ENCODE results near the gene PITPNM1. TPM values are rescaled to one million over a fixed set of nuclear protein-coding genes. Genes with fewer than 3 reads are reported as not detected.
"Not testable (repeated sequence)": the region's sequence is repeated elsewhere in the genome, so short reads cannot be mapped to it uniquely, and the experiment has no call there.

The PITPNM1 gene
- total and polyA plus RNA-seq, 3 experiments from 2014 or later: 49.6 to 109 (median 94.0) TPM

DNA sequence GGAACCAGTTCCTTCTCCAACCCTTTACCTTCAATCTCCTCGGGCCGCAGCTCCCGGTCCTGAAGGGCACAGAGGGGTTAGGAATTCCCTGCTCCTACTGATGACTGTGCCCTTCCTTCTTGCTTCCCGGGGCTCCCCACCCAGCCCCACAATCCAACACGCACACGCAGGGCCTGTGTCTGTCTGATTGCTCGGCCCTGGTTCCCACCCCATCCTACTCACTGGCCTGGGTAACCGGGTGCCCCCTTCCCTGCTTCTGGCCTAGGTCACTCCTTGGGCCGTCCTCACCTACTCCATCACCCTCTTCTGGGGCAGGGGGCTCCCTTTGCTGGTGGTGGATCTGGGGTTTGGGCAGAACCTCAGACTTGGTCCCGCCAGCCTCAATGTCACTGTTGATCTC lies 16.8 kb upstream of the PITPNM1 start:
- Histone ChIP-seq H3K27ac (ENCODE audit: low read depth, low read length) (no peak overlapping the region), H3K4me1 (ENCODE audit: insufficient read depth, low read length) (no peaks in the 10 kb centered on the region), H3K4me3 (ENCODE audit: low read length) (no peak overlapping the region), H3K27me3 (ENCODE audit: insufficient read depth, low read length, poor library complexity, severe bottlenecking) (no peaks in the 10 kb centered on the region), H3K9me3 (ENCODE audit: low read length) (no peaks in the 10 kb centered on the region), H3K36me3 (ENCODE audit: insufficient read depth, low read length) (no peaks in the 10 kb centered on the region)
- Mint-ChIP-seq H3K27me3 (peaks cover 4 to 7% of the 10 kb centered on the region in 2 donors), H3K27ac (no peak overlapping the region), H3K9me3 (no peaks in the 10 kb centered on the region), H3K4me3 (no peak overlapping the region), H3K36me3 (no peaks in the 10 kb centered on the region), H3K4me1 (no peaks in the 10 kb centered on the region)
- ChIA-PET POLR2A (no interaction called here), CTCF (no interaction called here)
- DNase-seq: no peak

DNA sequence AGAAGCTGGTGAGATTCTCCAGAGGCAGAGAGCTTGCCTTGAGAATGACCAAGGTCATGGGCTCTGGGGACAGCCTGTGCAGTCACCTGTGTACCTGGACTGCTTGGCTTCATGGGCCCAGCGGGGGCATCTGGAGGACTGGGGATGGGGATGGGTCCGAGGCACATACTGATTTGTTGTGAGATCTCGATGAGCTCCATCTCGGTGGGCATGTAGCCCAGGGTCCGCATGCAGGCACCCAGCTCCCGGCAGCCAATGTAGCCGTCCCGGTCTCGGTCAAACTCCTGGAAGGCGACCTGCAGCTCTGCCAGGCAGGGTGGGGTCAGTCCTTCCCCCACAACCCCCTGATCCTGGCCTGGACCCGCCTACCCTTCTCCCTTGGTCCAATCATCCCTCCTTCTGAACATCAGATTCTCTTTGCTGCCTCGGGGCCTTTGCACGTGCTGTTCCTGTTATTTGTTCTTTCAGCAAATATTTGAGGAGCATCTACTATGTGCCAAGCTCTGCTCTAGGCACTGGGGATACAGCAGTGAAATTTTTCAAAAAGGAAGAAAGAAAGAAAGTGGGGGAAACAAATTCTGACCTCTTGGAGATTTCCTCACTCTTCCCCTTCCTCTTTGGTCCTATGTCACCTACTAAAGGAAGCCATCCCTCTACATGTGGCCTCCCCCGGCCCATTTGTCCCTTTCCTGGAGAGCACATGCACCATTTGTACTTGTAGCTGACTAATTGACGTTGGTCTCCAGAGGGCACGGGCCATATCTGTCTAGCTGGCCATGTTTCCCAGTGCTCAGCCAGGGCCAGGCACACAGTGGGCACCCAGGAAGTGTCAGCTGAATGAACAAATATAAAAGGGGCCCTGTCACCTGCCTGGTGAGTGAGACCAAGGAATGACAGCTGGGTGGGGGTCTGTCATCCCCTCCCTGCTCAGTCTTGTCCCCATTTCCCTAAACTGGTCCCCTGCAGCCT lies 16.0 kb upstream of the PITPNM1 start:
- ChIA-PET POLR2A (interaction anchor here (0.5 kb wide), 1 partner anchor 45 kb away, joined by 6 read pairs; no protein-coding TSS in a partner anchor), CTCF (no interaction called here)
- DNase-seq: no peak
- H3K4me1 ChIP-seq (ENCODE audit: insufficient read depth, low read length): no peaks in the 10 kb centered on the region
- H3K36me3 ChIP-seq (ENCODE audit: insufficient read depth, low read length): no peaks in the 10 kb centered on the region
- no peak overlapping the region for H3K27ac ChIP-seq (ENCODE audit: low read depth, low read length)
- H3K4me1 Mint-ChIP-seq: no peaks in the 10 kb centered on the region
- no peak overlapping the region for H3K4me3 Mint-ChIP-seq
- peaks cover 0 to 3% of the 10 kb centered on the region in 2 donors for H3K27me3 Mint-ChIP-seq
- no peaks in the 10 kb centered on the region for H3K9me3 ChIP-seq (ENCODE audit: low read length)
- H3K27ac Mint-ChIP-seq: no peak overlapping the region
- H3K9me3 Mint-ChIP-seq: no peaks in the 10 kb centered on the region
- H3K36me3 Mint-ChIP-seq: no peaks in the 10 kb centered on the region
- H3K27me3 ChIP-seq (ENCODE audit: insufficient read depth, low read length, poor library complexity, severe bottlenecking): no peaks in the 10 kb centered on the region
- no peak overlapping the region for H3K4me3 ChIP-seq (ENCODE audit: low read length)

DNA sequence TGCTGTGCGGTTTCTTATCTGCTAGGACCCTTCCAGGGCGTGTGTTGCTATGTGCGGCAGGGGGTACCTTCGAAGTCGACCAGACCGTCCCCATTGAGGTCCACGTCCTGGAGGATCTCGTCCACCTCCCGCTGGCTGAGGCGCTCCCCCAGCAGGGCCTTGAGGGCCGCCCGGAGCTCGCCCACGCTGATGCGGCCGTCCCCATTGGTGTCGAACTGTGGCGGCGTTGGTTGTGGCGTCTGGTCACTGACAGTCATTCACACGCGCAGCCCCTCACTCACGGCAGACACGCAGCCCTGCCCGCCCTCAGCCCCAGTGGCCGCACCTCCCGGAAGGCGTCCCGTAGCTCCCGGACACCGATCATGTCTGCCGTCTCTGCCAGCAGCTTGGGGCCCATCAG lies 14.6 kb upstream of the PITPNM1 start:
- Mint-ChIP-seq H3K27me3 (peaks cover 0 to 9% of the 10 kb centered on the region in 2 donors), H3K27ac (no peak overlapping the region), H3K9me3 (no peaks in the 10 kb centered on the region), H3K4me3 (no peak overlapping the region), H3K36me3 (no peaks in the 10 kb centered on the region), H3K4me1 (no peaks in the 10 kb centered on the region)
- Histone ChIP-seq H3K27me3 (ENCODE audit: insufficient read depth, low read length, poor library complexity, severe bottlenecking) (no peaks in the 10 kb centered on the region), H3K27ac (ENCODE audit: low read depth, low read length) (no peak overlapping the region), H3K36me3 (ENCODE audit: insufficient read depth, low read length) (no peaks in the 10 kb centered on the region), H3K4me1 (ENCODE audit: insufficient read depth, low read length) (no peaks in the 10 kb centered on the region), H3K9me3 (ENCODE audit: low read length) (no peaks in the 10 kb centered on the region), H3K4me3 (ENCODE audit: low read length) (no peak overlapping the region)
- ChIA-PET POLR2A (no interaction called here), CTCF (no interaction called here)
- DNase-seq: no peak

DNA sequence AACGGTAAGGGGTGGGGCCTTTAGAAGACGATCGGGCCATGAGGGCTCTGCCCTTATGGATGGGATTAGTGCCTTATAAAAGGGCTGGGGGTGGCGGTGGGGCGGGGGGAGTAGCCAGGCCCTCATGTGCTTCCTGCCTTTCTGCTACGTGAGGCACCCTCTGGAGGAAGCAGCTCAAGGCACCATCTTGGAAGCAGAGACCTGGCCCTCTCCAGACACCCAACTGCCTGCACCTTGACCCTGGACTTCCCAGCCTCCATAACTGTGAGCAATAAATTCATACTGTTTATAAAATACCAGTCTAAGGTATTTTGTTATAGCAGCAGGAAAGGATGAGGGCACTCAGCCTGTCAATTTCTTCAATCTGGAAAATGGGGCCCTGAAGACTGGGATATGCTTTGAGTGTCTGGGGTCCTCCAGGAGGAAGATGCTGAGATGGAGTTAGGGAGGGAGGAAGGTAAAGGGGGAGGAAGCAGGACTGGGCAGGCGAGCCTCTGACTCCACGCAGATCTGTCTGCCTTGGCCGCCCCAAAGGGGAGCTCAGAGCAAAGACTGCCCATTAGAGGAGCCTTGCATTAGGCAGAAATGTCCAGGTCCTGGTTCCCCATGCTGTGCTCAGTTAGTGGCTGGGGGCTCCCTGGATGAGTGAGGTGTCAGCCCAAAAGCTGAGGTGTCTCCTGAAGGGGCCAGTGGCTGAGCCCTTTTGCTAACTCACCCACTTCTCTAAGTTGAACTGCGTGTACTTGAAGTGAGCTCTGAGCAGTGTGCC lies 12.8 kb upstream of the PITPNM1 start:
- Mint-ChIP-seq H3K27me3 (peaks cover 0 to 19% of the 10 kb centered on the region in 2 donors), H3K4me3 (no peak overlapping the region), H3K36me3 (no peaks in the 10 kb centered on the region), H3K4me1 (no peaks in the 10 kb centered on the region), H3K27ac (no peak overlapping the region), H3K9me3 (no peaks in the 10 kb centered on the region)
- Histone ChIP-seq H3K4me3 (ENCODE audit: low read length) (no peak overlapping the region), H3K9me3 (ENCODE audit: low read length) (no peaks in the 10 kb centered on the region), H3K27ac (ENCODE audit: low read depth, low read length) (no peak overlapping the region), H3K36me3 (ENCODE audit: insufficient read depth, low read length) (no peaks in the 10 kb centered on the region), H3K27me3 (ENCODE audit: insufficient read depth, low read length, poor library complexity, severe bottlenecking) (no peaks in the 10 kb centered on the region), H3K4me1 (ENCODE audit: insufficient read depth, low read length) (no peaks in the 10 kb centered on the region)
- ChIA-PET CTCF (interaction anchor here (0.8 kb wide), 1 partner anchor 133 kb away, joined by 3 read pairs; no protein-coding TSS in a partner anchor), POLR2A (no interaction called here)
- DNase-seq: no peak

DNA sequence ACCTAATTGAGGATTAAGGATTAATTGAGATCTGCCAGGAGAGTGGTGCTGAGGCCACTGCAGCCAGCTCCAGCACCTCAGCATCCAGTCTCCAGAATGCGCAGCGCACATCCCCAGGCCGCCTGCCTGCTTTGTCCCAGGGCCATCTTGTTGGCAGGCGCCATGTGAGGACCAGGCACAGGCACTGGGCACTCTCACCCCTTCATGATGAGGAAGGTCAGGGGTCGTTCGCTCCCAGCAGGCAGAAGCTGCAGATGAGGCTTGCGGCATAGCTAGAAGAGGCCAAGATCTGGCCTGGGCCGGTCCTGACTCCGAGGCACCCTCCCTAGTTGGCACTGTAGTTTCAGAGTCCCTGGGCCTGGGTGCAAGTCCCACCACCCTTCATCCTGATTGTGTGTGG lies 11.6 kb upstream of the PITPNM1 start:
- Mint-ChIP-seq H3K36me3 (no peaks in the 10 kb centered on the region), H3K9me3 (no peaks in the 10 kb centered on the region), H3K27ac (no peak overlapping the region), H3K27me3 (peaks cover 0 to 21% of the 10 kb centered on the region in 2 donors), H3K4me1 (no peaks in the 10 kb centered on the region), H3K4me3 (no peak overlapping the region)
- Histone ChIP-seq H3K4me3 (ENCODE audit: low read length) (no peak overlapping the region), H3K27ac (ENCODE audit: low read depth, low read length) (no peak overlapping the region), H3K36me3 (ENCODE audit: insufficient read depth, low read length) (no peaks in the 10 kb centered on the region), H3K4me1 (ENCODE audit: insufficient read depth, low read length) (no peaks in the 10 kb centered on the region), H3K27me3 (ENCODE audit: insufficient read depth, low read length, poor library complexity, severe bottlenecking) (no peaks in the 10 kb centered on the region), H3K9me3 (ENCODE audit: low read length) (no peaks in the 10 kb centered on the region)
- ChIA-PET CTCF (no interaction called here), POLR2A (no interaction called here)
- peak in 1 of 5 donors; percentile 31 for DNase-seq

DNA sequence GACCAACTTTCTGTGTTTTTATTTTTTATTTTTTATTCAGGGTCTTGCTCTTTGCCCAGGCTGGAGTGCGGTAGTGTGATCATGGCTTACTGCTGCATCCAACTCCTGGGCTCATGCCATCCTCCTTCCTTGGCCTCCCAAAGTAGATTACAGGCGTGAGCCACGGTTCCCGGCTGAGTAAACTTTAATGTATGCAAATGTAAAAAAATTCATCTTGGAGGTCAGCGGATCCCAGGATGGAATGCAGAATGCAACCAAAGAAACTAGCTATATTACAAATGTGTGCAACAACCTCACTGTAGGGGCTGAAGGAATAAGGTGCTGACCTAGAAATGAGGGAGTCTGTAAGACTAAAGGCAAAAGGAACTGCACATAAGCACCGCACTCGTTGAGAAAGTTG lies 9.0 kb upstream of the PITPNM1 start:
- H3K36me3 Mint-ChIP-seq: no peaks in the 10 kb centered on the region
- Histone ChIP-seq H3K27ac (ENCODE audit: low read depth, low read length) (no peak overlapping the region), H3K9me3 (ENCODE audit: low read length) (no peaks in the 10 kb centered on the region), H3K4me3 (ENCODE audit: low read length) (no peak overlapping the region), H3K36me3 (ENCODE audit: insufficient read depth, low read length) (no peaks in the 10 kb centered on the region), H3K4me1 (ENCODE audit: insufficient read depth, low read length) (peaks cover 1% of the 10 kb centered on the region), H3K27me3 (ENCODE audit: insufficient read depth, low read length, poor library complexity, severe bottlenecking) (no peaks in the 10 kb centered on the region)
- no peak for DNase-seq
- CTCF ChIA-PET: no interaction called here
- peaks cover 4 to 24% of the 10 kb centered on the region in 2 donors for H3K27me3 Mint-ChIP-seq
- H3K27ac Mint-ChIP-seq: no peak overlapping the region
- peaks cover 1 to 5% (median 3%) of the 10 kb centered on the region in 3 donors for H3K4me1 Mint-ChIP-seq
- H3K9me3 Mint-ChIP-seq: no peaks in the 10 kb centered on the region
- POLR2A ChIA-PET: no interaction called here
- H3K4me3 Mint-ChIP-seq: no peak overlapping the region

DNA sequence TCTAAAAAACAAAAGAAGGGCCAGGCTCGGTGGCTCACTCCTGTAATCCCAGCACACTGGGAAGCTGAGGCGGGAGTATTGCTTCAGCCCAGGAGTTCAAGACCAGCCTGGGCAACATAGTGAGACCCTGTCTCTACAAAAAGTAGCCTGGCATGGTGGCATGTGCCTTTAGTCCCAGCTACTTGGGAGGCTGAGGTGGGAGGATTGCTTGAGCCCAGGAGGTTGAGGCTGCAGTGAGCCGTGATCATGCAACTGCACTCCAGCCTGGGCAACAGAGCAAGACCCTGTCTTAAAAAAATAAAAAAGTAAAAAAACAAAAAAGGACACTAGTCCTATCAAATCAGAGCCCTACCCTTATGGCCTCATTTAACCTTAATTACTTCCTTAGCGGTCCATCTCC lies 6.4 kb upstream of the PITPNM1 start:
- POLR2A ChIA-PET, H3K9me3 Mint-ChIP-seq: not testable (repeated sequence)

DNA sequence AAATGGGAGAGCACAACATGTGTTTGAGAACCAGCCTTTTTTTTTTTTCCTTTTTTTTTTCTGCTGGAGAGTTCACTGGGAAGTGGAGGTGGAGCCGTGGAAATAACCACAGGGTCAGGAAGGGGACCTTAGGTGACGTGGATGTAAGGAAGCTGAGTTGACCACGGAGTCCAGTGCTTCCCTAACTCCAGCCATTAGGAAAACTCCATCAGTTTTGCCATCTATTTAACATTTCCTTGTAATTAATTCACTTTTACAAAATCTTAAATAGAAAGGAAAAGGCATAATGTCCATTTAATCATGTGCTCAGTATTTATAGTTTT lies 4.8 kb upstream of the PITPNM1 start:
- Histone ChIP-seq H3K36me3 (ENCODE audit: insufficient read depth, low read length) (no peaks in the 10 kb centered on the region), H3K4me1 (ENCODE audit: insufficient read depth, low read length) (peaks cover 31% of the 10 kb centered on the region), H3K9me3 (ENCODE audit: low read length) (no peaks in the 10 kb centered on the region), H3K27me3 (ENCODE audit: insufficient read depth, low read length, poor library complexity, severe bottlenecking) (no peaks in the 10 kb centered on the region), H3K27ac (ENCODE audit: low read depth, low read length) (no peak overlapping the region), H3K4me3 (ENCODE audit: low read length) (no peak overlapping the region)
- H3K36me3 Mint-ChIP-seq: peaks cover 0 to 16% (median 0%) of the 10 kb centered on the region in 3 donors
- DNase-seq: no peak
- ChIA-PET POLR2A (no interaction called here), CTCF (no interaction called here)
- no peaks in the 10 kb centered on the region for H3K9me3 Mint-ChIP-seq
- peaks cover 8 to 19% of the 10 kb centered on the region in 2 donors for H3K27me3 Mint-ChIP-seq
- peak overlapping the region in 6 of 8 donors; percentile 54 to 98 (median 83) for H3K27ac Mint-ChIP-seq
- H3K4me3 Mint-ChIP-seq: peak overlapping the region in 5 of 7 donors; percentile 51 to 91 (median 66)
- peaks cover 29 to 36% (median 29%) of the 10 kb centered on the region in 3 donors for H3K4me1 Mint-ChIP-seq

More for the DNA sequence above, 6.4 kb upstream of the PITPNM1 start:
- Mint-ChIP-seq H3K4me1 (peaks cover 16 to 24% (median 16%) of the 10 kb centered on the region in 3 donors), H3K27me3 (peaks cover 7 to 24% of the 10 kb centered on the region in 2 donors), H3K27ac (peak overlapping the region in 1 of 8 donors; percentile 98)
- H3K27me3 ChIP-seq (ENCODE audit: insufficient read depth, low read length, poor library complexity, severe bottlenecking); H3K27ac ChIP-seq (ENCODE audit: low read depth, low read length); H3K9me3 ChIP-seq (ENCODE audit: low read length); DNase-seq; H3K36me3 ChIP-seq (ENCODE audit: insufficient read depth, low read length); CTCF ChIA-PET; H3K4me3 Mint-ChIP-seq; H3K4me3 ChIP-seq (ENCODE audit: low read length); H3K36me3 Mint-ChIP-seq: not testable (repeated sequence)
- peaks cover 18% of the 10 kb centered on the region for H3K4me1 ChIP-seq (ENCODE audit: insufficient read depth, low read length)
